HCT116 (cell line): ENCODE data around the gene RNF220. TPM values are rescaled to one million over a fixed set of nuclear protein-coding genes. Genes with fewer than 3 reads are reported as not detected.

Source experiments
- ATAC-seq: fragments of 200-7000 bp; cut with Tn5 transposase; 2 replicates; pipeline ENCODE4 v1.9.1; 2020; ENCODE audit warnings: mild to moderate bottlenecking, moderate library complexity
- BruUV-seq: library from RNA; stranded (reverse); fragments of 400-500 nt; replicated peaks from 2 replicates; lab custom pipeline; 2021; lab: Mats Ljungman, UMichigan
- CTCF ChIA-PET: fragments of 300-600 bp; sonication (Branson Sonifier 250); formaldehyde crosslinking; loops from one replicate; lab custom pipeline; 2021; ENCODE audit warnings: antibody characterized with exemption; lab: Charles Lee
- POLR2A ChIA-PET: fragments of 300-600, 350-600 bp; sonication (Branson Sonifier 250); formaldehyde crosslinking; loops from one replicate; lab custom pipeline; 2021; ENCODE audit warnings: antibody characterized with exemption; lab: Charles Lee
- RAD21 ChIA-PET, 2 experiments: fragments of 300-600 bp; sonication (Branson Sonifier 250); formaldehyde crosslinking; loops; one replicate each; lab custom pipeline; 2023; ENCODE audit warnings: low total read pairs in 2 of 2; ENCODE audit not compliant: uncharacterized antibody in 2 of 2, unreplicated experiment in 2 of 2, low non-redundant PET in 1 of 2; lab: Charles Lee
- DNase-seq: peaks from one replicate; pipeline ENCODE4 v3.0.0-alpha.2; 2010; ENCODE audit warnings: low read depth, low spot score
- H2AFZ ChIP-seq: fragments of 200-600 bp; shearing (Covaris generic), sonication (generic); 2 replicates; pipeline ENCODE4 v1.6.1; 2017; ENCODE audit warnings: low read depth, mixed run types, mixed read lengths, antibody characterized with exemption, low read length; ENCODE audit not compliant: poor library complexity, severe bottlenecking
- H3K27ac ChIP-seq: 2 replicates; pipeline ENCODE4 v1.5.1; 2012; ENCODE audit warnings: low read depth, low read length
- H3K27me3 ChIP-seq: fragments of 200-600 bp; sonication (generic); 2 replicates; pipeline ENCODE4 v1.6.1; 2016; ENCODE audit warnings: mixed run types, low read length, mixed read lengths; ENCODE audit not compliant: insufficient read depth
- H3K36me3 ChIP-seq, 2 experiments: fragments of 200-500 bp in 1 of 2; fragments of 200-600 bp in 1 of 2; sonication (Bioruptor generic) in 1 of 2; sonication (generic) in 1 of 2; 2 replicates each; pipeline versions ENCODE4 v1.5.1 to v1.6.1; 2014 to 2016; ENCODE audit warnings: low read length in 2 of 2, inconsistent platforms in 1 of 2, mixed read lengths in 1 of 2, mixed run types in 1 of 2; ENCODE audit not compliant: insufficient read depth in 2 of 2, control insufficient read depth in 1 of 2
- H3K4me1 ChIP-seq, 2 experiments: fragments of 200-600 bp in 1 of 2; sonication (generic) in 1 of 2; 2 replicates each; pipeline versions ENCODE4 v1.5.1 to v1.6.1; 2012 to 2017; ENCODE audit warnings: low read length in 2 of 2, inconsistent platforms in 1 of 2, mild to moderate bottlenecking in 1 of 2, mixed read lengths in 1 of 2, mixed run types in 1 of 2, moderate library complexity in 1 of 2; ENCODE audit not compliant: insufficient read depth in 2 of 2, control insufficient read depth in 1 of 2
- H3K4me2 ChIP-seq: fragments of 200-600 bp; sonication (generic); 2 replicates; pipeline ENCODE4 v1.6.1; 2017; ENCODE audit warnings: mixed run types, low read length, mixed read lengths
- H3K4me3 ChIP-seq, 2 experiments: fragments of 200-600 bp in 1 of 2; sonication (generic) in 1 of 2; replicated peaks in 1 of 2; 2 replicates each; pipeline ENCODE4 v1.5.1; 2011 to 2016; ENCODE audit warnings: low read length in 2 of 2, control low read depth in 1 of 2, low read depth in 1 of 2, mild to moderate bottlenecking in 1 of 2, mixed read lengths in 1 of 2, mixed run types in 1 of 2
- H3K79me2 ChIP-seq: fragments of 200-600 bp; sonication (generic); 2 replicates; pipeline ENCODE4 v1.6.1; 2017; ENCODE audit warnings: mild to moderate bottlenecking, mixed run types, low read length, moderate library complexity, mixed read lengths; ENCODE audit not compliant: insufficient read depth
- H3K9ac ChIP-seq: fragments of 200-600 bp; sonication (generic); 2 replicates; pipeline ENCODE4 v1.6.1; 2016; ENCODE audit warnings: low read length, mixed read lengths
- H3K9me2 ChIP-seq: fragments of 200-600 bp; sonication (generic), shearing (Covaris generic); 2 replicates; pipeline ENCODE4 v1.6.1; 2017; ENCODE audit warnings: mixed run types, mild to moderate bottlenecking, moderate library complexity; ENCODE audit not compliant: insufficient read depth
- H3K9me3 ChIP-seq, 2 experiments: fragments of 200-500 bp in 1 of 2; fragments of 200-600 bp in 1 of 2; sonication (Bioruptor generic) in 1 of 2; sonication (generic) in 1 of 2; 2 replicates each; pipeline ENCODE4 v1.6.1; 2014 to 2017; ENCODE audit warnings: low read length in 2 of 2, mixed read lengths in 2 of 2, inconsistent platforms in 1 of 2, low read depth in 1 of 2, mild to moderate bottlenecking in 1 of 2, mixed run types in 1 of 2, moderate library complexity in 1 of 2; ENCODE audit not compliant: control insufficient read depth in 1 of 2, insufficient read depth in 1 of 2
- H4K20me1 ChIP-seq: fragments of 200-600 bp; sonication (generic), shearing (Covaris generic); 2 replicates; pipeline ENCODE4 v1.6.1; 2017; ENCODE audit warnings: mixed run types, mild to moderate bottlenecking, moderate library complexity; ENCODE audit not compliant: insufficient read depth
- CBX3 ChIP-seq: IDR thresholded peaks from 2 replicates; pipeline ENCODE4 v1.6.1; 2012; ENCODE audit warnings: low read depth
- CEBPB ChIP-seq: IDR thresholded peaks from 2 replicates; pipeline ENCODE4 v1.6.1; 2012; ENCODE audit warnings: low read depth
- EGR1 ChIP-seq: IDR thresholded peaks from 2 replicates; pipeline ENCODE4 v1.6.1; 2012; ENCODE audit warnings: low read depth
- EZH2 ChIP-seq: fragments of 200-600 bp; sonication (generic); IDR thresholded peaks from 2 replicates; pipeline ENCODE4 v1.6.1; 2017; ENCODE audit warnings: antibody characterized with exemption, mixed run types
- FOSL1 ChIP-seq: IDR thresholded peaks from 2 replicates; pipeline ENCODE4 v1.6.1; 2012; ENCODE audit warnings: low read depth
- POLR2A ChIP-seq: IDR thresholded peaks from 2 replicates; pipeline ENCODE4 v1.7.0; 2011; ENCODE audit warnings: borderline replicate concordance; ENCODE audit not compliant: insufficient read depth, insufficient read length; ENCODE audit errors: extremely low read depth
- RAD21 ChIP-seq: IDR thresholded peaks from 2 replicates; pipeline ENCODE4 v1.6.1; 2012; ENCODE audit warnings: low read depth, mild to moderate bottlenecking
- SIN3A ChIP-seq: IDR thresholded peaks from 2 replicates; pipeline ENCODE4 v1.6.1; 2012; ENCODE audit warnings: low read depth
- YY1 ChIP-seq: IDR thresholded peaks from 2 replicates; pipeline ENCODE4 v1.6.1; 2011; ENCODE audit warnings: low read length, low read depth, moderate library complexity, mild to moderate bottlenecking; ENCODE audit not compliant: insufficient replicate concordance; ENCODE audit errors: extremely low read depth
- ZFX ChIP-seq: fragments of 450-650 bp; IDR thresholded peaks from 2 replicates; pipeline ENCODE4 v1.6.1; 2017
- intact Hi-C: fragments of 100-400 bp; cut with micrococcal nuclease; formaldehyde crosslinking; loops from 2 replicates; pipeline ENCODE4 v1.10.0; 2022
- total RNA-seq: library from RNA; stranded (reverse); gene quantifications from one replicate; pipeline ENCODE4 v1.2.1, GENCODE V29; 2021; ENCODE audit not compliant: unreplicated experiment
- TF ChIP-seq, protein P1 (sequence below), 3 experiments: fragments of 200-600 bp in 1 of 3; sonication (generic) in 1 of 3; IDR thresholded peaks in 2 of 3; conservative IDR thresholded peaks in 1 of 3; 2 replicates each; pipeline ENCODE4 v1.5.1; 2012 to 2017; ENCODE audit warnings: low read depth in 2 of 3, low read length in 2 of 3, antibody characterized with exemption in 1 of 3, borderline replicate concordance in 1 of 3, control low read depth in 1 of 3, mild to moderate bottlenecking in 1 of 3, mixed read lengths in 1 of 3, mixed run types in 1 of 3, moderate library complexity in 1 of 3; ENCODE audit not compliant: insufficient read depth in 1 of 3
- TF ChIP-seq, protein P2 (sequence below): IDR thresholded peaks from 2 replicates; pipeline ENCODE4 v1.6.1; 2011; ENCODE audit warnings: mild to moderate bottlenecking, low read length, moderate library complexity; ENCODE audit not compliant: insufficient replicate concordance; ENCODE audit errors: extremely low read depth
- TF ChIP-seq, protein P3 (sequence below): IDR thresholded peaks from 2 replicates; pipeline ENCODE4 v1.6.1; 2012

Gene RNF220
- total RNA-seq, 1 experiment from 2014 or later, result 84.5 TPM

DNA sequence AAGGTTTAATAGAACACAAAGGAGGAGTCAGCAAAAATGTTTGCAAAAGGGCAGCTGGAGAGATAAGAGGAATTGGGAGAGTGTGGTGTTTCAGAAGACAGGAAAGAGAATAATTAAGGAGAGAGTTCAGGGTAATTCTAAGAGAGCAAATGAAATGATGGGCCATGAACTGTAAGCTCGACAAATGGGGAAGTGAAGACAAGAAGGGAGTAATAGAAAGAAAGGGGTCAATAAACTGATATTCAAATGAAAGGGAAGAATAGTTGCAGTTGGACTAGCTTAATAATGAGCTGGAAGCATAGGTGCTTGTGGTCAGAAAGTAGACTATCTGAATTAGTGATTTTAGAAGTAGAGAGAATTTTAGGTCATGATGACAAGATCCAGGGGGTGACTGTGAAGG lies 15.6 kb upstream of the RNF220 start:
- H3K4me3 ChIP-seq, result no peak overlapping the region
- TF ChIP-seq FOSL1 (no peak), ZFX (no peak), SIN3A (no peak)
- no TSS peak for BruUV-seq
- H3K9me2 ChIP-seq, result no peaks in the 10 kb centered on the region
- no peaks in the 10 kb centered on the region for H4K20me1 ChIP-seq
- no peak overlapping the region for H3K4me2 ChIP-seq
- RAD21 ChIA-PET, result no interaction called here
- ATAC-seq, result no peak
- no peaks in the 10 kb centered on the region for H3K27me3 ChIP-seq
- no peak overlapping the region for H3K27ac ChIP-seq
- H3K36me3 ChIP-seq, result no peaks in the 10 kb centered on the region
- no peaks in the 10 kb centered on the region for H3K9me3 ChIP-seq
- no peak overlapping the region for H3K9ac ChIP-seq
- POLR2A ChIA-PET, result no interaction called here
- no peaks in the 10 kb centered on the region for H3K79me2 ChIP-seq
- peak overlapping the region; percentile 11 for H2AFZ ChIP-seq
- CTCF ChIA-PET, result interaction anchor here (0.6 to 4.9 kb wide), 2 partner anchors 12 to 327 kb away, joined by 3 to 22 read pairs; no protein-coding TSS in a partner anchor
- intact Hi-C loops, result no loop called here
- no peak for DNase-seq
- H3K4me1 ChIP-seq, result peaks cover 0 to 6% of the 10 kb centered on the region in 2 experiments; a peak in 1 of 4 replicates

DNA sequence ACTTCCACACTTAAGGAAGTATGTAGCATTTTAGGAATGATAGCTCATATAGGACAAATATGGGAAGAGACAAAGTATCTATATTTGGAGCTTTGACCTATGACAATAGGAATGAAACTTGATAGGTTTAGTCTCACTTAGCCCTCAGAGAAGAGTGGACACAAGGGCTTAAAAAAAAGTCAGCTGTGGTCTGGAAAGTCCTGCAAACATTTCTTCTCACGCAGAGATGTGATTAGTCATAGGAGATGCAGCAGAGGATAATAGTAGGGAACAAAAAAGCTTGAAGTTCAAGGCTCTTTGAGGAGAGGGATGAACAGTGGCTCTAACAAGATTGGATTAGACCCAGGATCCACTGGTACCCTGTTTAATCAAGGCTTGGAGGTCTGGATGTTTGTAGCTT lies 14.8 kb upstream of the RNF220 start:
- no peak overlapping the region for H3K9ac ChIP-seq
- ChIA-PET RAD21 (no interaction called here), POLR2A (no interaction called here), CTCF (interaction anchor here (0.6 to 4.9 kb wide), 2 partner anchors 12 to 327 kb away, joined by 3 to 22 read pairs; no protein-coding TSS in a partner anchor)
- H3K4me1 ChIP-seq, result peaks cover 0 to 6% of the 10 kb centered on the region in 2 experiments; a peak in 1 of 4 replicates
- peak overlapping the region; percentile 2; the same call in 1 of the 2 replicates for H3K4me2 ChIP-seq
- no peak overlapping the region for H2AFZ ChIP-seq
- H3K9me2 ChIP-seq, result no peaks in the 10 kb centered on the region
- no peak overlapping the region for H3K27ac ChIP-seq
- no peaks in the 10 kb centered on the region for H3K79me2 ChIP-seq
- H3K9me3 ChIP-seq, result no peaks in the 10 kb centered on the region
- no peaks in the 10 kb centered on the region for H3K27me3 ChIP-seq
- no peak overlapping the region for H3K4me3 ChIP-seq
- no peaks in the 10 kb centered on the region for H4K20me1 ChIP-seq
- no peaks in the 10 kb centered on the region for H3K36me3 ChIP-seq
- DNase-seq, result no peak
- intact Hi-C loops, result no loop called here
- BruUV-seq, result no TSS peak
- no peak for ATAC-seq
- TF ChIP-seq RAD21, result no peak
- no peak for TF ChIP-seq CEBPB
- no peak for TF ChIP-seq CBX3
- no peak for TF ChIP-seq EZH2
- no peak for TF ChIP-seq EGR1
- TF ChIP-seq, protein P1, sequence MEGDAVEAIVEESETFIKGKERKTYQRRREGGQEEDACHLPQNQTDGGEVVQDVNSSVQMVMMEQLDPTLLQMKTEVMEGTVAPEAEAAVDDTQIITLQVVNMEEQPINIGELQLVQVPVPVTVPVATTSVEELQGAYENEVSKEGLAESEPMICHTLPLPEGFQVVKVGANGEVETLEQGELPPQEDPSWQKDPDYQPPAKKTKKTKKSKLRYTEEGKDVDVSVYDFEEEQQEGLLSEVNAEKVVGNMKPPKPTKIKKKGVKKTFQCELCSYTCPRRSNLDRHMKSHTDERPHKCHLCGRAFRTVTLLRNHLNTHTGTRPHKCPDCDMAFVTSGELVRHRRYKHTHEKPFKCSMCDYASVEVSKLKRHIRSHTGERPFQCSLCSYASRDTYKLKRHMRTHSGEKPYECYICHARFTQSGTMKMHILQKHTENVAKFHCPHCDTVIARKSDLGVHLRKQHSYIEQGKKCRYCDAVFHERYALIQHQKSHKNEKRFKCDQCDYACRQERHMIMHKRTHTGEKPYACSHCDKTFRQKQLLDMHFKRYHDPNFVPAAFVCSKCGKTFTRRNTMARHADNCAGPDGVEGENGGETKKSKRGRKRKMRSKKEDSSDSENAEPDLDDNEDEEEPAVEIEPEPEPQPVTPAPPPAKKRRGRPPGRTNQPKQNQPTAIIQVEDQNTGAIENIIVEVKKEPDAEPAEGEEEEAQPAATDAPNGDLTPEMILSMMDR (IDR thresholded peaks at IDR 0.05 in 2 of 3, conservative IDR thresholded peaks at IDR 0.05 in 1 of 3; ENCODE audit: borderline replicate concordance in 1 of 3, insufficient read depth in 1 of 3, low read depth in 2 of 3, low read length in 2 of 3), result no peak
- TF ChIP-seq, protein P2, sequence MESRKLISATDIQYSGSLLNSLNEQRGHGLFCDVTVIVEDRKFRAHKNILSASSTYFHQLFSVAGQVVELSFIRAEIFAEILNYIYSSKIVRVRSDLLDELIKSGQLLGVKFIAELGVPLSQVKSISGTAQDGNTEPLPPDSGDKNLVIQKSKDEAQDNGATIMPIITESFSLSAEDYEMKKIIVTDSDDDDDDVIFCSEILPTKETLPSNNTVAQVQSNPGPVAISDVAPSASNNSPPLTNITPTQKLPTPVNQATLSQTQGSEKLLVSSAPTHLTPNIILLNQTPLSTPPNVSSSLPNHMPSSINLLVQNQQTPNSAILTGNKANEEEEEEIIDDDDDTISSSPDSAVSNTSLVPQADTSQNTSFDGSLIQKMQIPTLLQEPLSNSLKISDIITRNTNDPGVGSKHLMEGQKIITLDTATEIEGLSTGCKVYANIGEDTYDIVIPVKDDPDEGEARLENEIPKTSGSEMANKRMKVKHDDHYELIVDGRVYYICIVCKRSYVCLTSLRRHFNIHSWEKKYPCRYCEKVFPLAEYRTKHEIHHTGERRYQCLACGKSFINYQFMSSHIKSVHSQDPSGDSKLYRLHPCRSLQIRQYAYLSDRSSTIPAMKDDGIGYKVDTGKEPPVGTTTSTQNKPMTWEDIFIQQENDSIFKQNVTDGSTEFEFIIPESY, result no peak
- no peak for TF ChIP-seq POLR2A
- no peak for TF ChIP-seq FOSL1
- TF ChIP-seq, protein P3, sequence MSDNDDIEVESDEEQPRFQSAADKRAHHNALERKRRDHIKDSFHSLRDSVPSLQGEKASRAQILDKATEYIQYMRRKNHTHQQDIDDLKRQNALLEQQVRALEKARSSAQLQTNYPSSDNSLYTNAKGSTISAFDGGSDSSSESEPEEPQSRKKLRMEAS, result no peak
- no peak for TF ChIP-seq YY1
